CD14-positive monocyte (primary cell): ENCODE results near the gene DNAJC6. TPM values are rescaled to one million over a fixed set of nuclear protein-coding genes. Genes with fewer than 3 reads are reported as not detected.

Source experiments
- DNase-seq, 3 donors: peaks; one replicate each; pipeline ENCODE4 v3.0.0-alpha.2; 2011 to 2022
- H2AFZ ChIP-seq: 2 replicates; pipeline ENCODE4 v1.6.0; 2012; ENCODE audit warnings: mild to moderate bottlenecking, low read depth, low read length, inconsistent platforms; ENCODE audit not compliant: insufficient read depth, poor library complexity, severe bottlenecking
- H3K27ac ChIP-seq, 2 donors: 1 replicate in 1 of 2; 2 replicates in 1 of 2; pipeline ENCODE4 v1.5.1; 2012 to 2013; ENCODE audit warnings: low read length in 2 of 2, control low read depth in 1 of 2, inconsistent platforms in 1 of 2, low read depth in 1 of 2, mild to moderate bottlenecking in 1 of 2
- H3K27me3 ChIP-seq, 2 donors: one replicate each; pipeline versions ENCODE4 v1.6.0 to v1.6.1; 2011 to 2013; ENCODE audit warnings: low read length in 2 of 2; ENCODE audit not compliant: control insufficient read depth in 2 of 2, insufficient read depth in 2 of 2
- H3K36me3 ChIP-seq, 2 donors: replicated peaks in 1 of 2; 1 replicate in 1 of 2; 2 replicates in 1 of 2; pipeline versions ENCODE4 v1.5.1 to v1.6.1; 2012 to 2013; ENCODE audit warnings: low read length in 2 of 2, control low read depth in 1 of 2, inconsistent platforms in 1 of 2, mild to moderate bottlenecking in 1 of 2; ENCODE audit not compliant: insufficient read depth in 2 of 2, control insufficient read depth in 1 of 2
- H3K4me1 ChIP-seq, 2 donors: 1 replicate in 1 of 2; 2 replicates in 1 of 2; pipeline versions ENCODE4 v1.5.1 to v1.6.1; 2012 to 2013; ENCODE audit warnings: low read length in 2 of 2, control low read depth in 1 of 2, inconsistent platforms in 1 of 2, mild to moderate bottlenecking in 1 of 2, moderate library complexity in 1 of 2; ENCODE audit not compliant: insufficient read depth in 2 of 2, control insufficient read depth in 1 of 2
- H3K4me2 ChIP-seq: replicated peaks from 2 replicates; pipeline ENCODE3; 2012; ENCODE audit warnings: low read length, moderate library complexity, mild to moderate bottlenecking; ENCODE audit not compliant: poor library complexity, severe bottlenecking; ENCODE audit errors: extremely low read depth
- H3K4me3 ChIP-seq, 3 experiments: fragments of 200-600 bp in 1 of 3; sonication (generic) in 1 of 3; replicated peaks in 1 of 3; 1 replicate in 2 of 3; 2 replicates in 1 of 3; pipeline ENCODE4 v1.5.1; 2011 to 2013; ENCODE audit warnings: low read length in 3 of 3, mild to moderate bottlenecking in 3 of 3, control low read depth in 2 of 3, low read depth in 2 of 3, inconsistent platforms in 1 of 3, moderate library complexity in 1 of 3
- H3K79me2 ChIP-seq: 2 replicates; pipeline ENCODE4 v1.6.0; 2012; ENCODE audit warnings: mild to moderate bottlenecking, control low read depth, inconsistent platforms, low read length, moderate library complexity; ENCODE audit not compliant: insufficient read depth
- H3K9ac ChIP-seq: 2 replicates; pipeline ENCODE4 v1.6.0; 2017; ENCODE audit warnings: low read length, mild to moderate bottlenecking; ENCODE audit not compliant: insufficient read depth, poor library complexity, severe bottlenecking
- H3K9me3 ChIP-seq, 2 donors: replicated peaks in 1 of 2; 1 replicate in 1 of 2; 2 replicates in 1 of 2; pipeline versions ENCODE4 v1.5.1 to v1.6.1; 2012 to 2013; ENCODE audit warnings: low read length in 2 of 2, control low read depth in 1 of 2; ENCODE audit not compliant: control insufficient read depth in 1 of 2, insufficient read depth in 1 of 2
- H4K20me1 ChIP-seq: 2 replicates; pipeline ENCODE4 v1.6.0; 2012; ENCODE audit warnings: mild to moderate bottlenecking, low read length, control low read depth, moderate library complexity; ENCODE audit not compliant: insufficient read depth
- H3K27ac Mint-ChIP-seq, 7 donors: one replicate each; pipeline ENCODE4 v1.8.0; 2020; ENCODE audit warnings: mild to moderate bottlenecking in 7 of 7, mixed read lengths in 7 of 7, moderate library complexity in 6 of 7, inconsistent platforms in 2 of 7
- H3K27me3 Mint-ChIP-seq, 3 donors: one replicate each; pipeline ENCODE4 v1.8.0; 2021 to 2022; ENCODE audit warnings: low read depth in 3 of 3, mild to moderate bottlenecking in 3 of 3, mixed read lengths in 3 of 3, moderate library complexity in 3 of 3, inconsistent platforms in 1 of 3
- H3K36me3 Mint-ChIP-seq, 2 donors: one replicate each; pipeline ENCODE4 v1.8.0; 2020; ENCODE audit warnings: mixed read lengths in 2 of 2, inconsistent platforms in 1 of 2, mild to moderate bottlenecking in 1 of 2
- H3K4me1 Mint-ChIP-seq: one replicate; pipeline ENCODE4 v1.8.0; 2020; ENCODE audit warnings: mild to moderate bottlenecking, mixed read lengths
- H3K4me3 Mint-ChIP-seq, 2 donors: one replicate each; pipeline ENCODE4 v1.8.0; 2020; ENCODE audit warnings: mild to moderate bottlenecking in 2 of 2, mixed read lengths in 2 of 2, moderate library complexity in 1 of 2
- H3K9me3 Mint-ChIP-seq, 7 donors: one replicate each; pipeline ENCODE4 v1.8.0; 2020 to 2022; ENCODE audit warnings: mixed read lengths in 7 of 7, mild to moderate bottlenecking in 6 of 7, moderate library complexity in 6 of 7, inconsistent platforms in 2 of 7
- CTCF ChIP-seq: fragments of 200-600 bp; IDR thresholded peaks from one replicate; pipeline ENCODE4 v1.8.0; 2022; ENCODE audit warnings: antibody characterized with exemption, mild to moderate bottlenecking
- WGBS: methylation state at CpG from one replicate; pipeline ENCODE4 v1.1.5; 2013; ENCODE audit warnings: missing lambda C conversion rate; ENCODE audit not compliant: insufficient coverage; 5-methylcytosine and 5-hydroxymethylcytosine counted together
- intact Hi-C, 2 donors: fragments of 100-400 bp; cut with micrococcal nuclease; formaldehyde crosslinking; loops; one replicate each; pipeline versions ENCODE4 v1.15.0 to v1.15.1; 2023
- polyA plus RNA-seq, 3 donors: library from polyadenylated mRNA; depleted of rRNA in 1 of 3; unstranded in 2 of 3; stranded (reverse) in 1 of 3; fragments of 300-500 nt in 2 of 3; fragments of >200 nt in 1 of 3; fragmentation: Illumina TruSeq in 2 of 3; gene quantifications; 1 replicate in 2 of 3; 2 replicates in 1 of 3; pipeline ENCODE4 v1.2.3, GENCODE V29; 2012 to 2021

Gene DNAJC6
- polyA plus RNA-seq, 3 donors = 0.05 TPM; not detected in 2

DNA sequence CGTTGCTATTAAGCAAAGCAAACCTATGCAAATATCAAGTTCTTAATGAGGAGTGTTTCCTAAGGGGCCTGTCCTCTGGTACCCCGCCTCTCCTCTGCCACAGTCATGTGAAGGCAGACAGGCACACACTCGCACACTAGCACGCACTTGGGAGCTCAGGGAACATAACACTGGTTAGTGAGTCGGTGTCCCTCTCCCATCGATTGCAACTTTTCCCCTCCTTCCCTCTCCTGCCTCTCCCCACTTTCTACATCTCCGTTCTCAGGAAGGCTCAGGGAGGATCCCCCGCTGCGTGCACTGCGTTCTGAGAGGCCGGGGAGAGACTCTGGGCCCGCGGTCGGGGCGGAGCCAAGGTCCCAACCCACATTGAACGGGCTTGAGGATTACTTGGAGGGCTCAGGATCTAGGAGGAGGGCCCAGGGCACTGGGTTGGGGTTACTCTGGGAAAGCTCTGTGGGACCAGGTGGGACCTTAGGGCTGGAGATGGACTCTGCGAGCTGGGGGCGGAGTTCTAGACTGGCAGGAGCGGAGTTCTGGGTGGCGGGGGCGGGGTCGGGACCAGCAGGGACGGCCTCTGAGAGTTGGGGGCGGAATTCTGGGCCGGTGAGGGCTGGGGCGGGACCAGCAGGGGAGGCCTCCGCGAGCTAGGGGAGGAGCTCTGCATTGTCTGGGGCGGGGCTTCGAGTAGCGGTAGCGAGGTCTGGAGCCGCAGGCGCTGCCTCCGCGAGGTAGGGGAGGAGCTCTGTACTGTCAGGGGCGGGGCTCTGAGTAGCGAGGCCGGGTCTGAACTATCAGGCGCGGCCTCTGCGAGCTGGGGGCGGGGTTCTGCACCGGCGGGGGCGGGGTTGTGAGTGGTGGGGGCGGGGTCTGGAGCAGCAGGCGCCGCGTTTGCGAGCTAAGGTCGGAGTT, 110.6 kb downstream of the DNAJC6 start:
- Histone ChIP-seq H3K9ac (peak overlapping the region; percentile 90), H3K36me3 (peaks cover 0 to under 1% of the 10 kb centered on the region in 2 donors), H3K9me3 (no peaks in the 10 kb centered on the region), H2AFZ (peak overlapping the region; percentile 97), H3K79me2 (peaks cover 40% of the 10 kb centered on the region), H3K27ac (peak overlapping the region; percentile 95 to 100), H3K4me2 (peak overlapping the region; percentile 91), H3K27me3 (no peaks in the 10 kb centered on the region), H3K4me3 (peak overlapping the region; percentile 72 to 89 (median 79)), H3K4me1 (peaks cover 35 to 41% of the 10 kb centered on the region in 2 donors), H4K20me1 (peaks cover 31% of the 10 kb centered on the region)
- no peak for TF ChIP-seq CTCF
- H3K4me3 Mint-ChIP-seq = peak overlapping the region in 1 of 2 donors; percentile 96
- H3K27me3 Mint-ChIP-seq = no peaks in the 10 kb centered on the region
- intact Hi-C loops = loop anchor here (10.0 kb wide), 3 partner anchors 175 to 365 kb away; no protein-coding TSS in a partner anchor
- WGBS = under 1% methylated on average over 32 of the region's 52 CpGs
- H3K9me3 Mint-ChIP-seq = peaks cover 0 to 3% (median 0%) of the 10 kb centered on the region in 7 donors
- peak; percentile 97 for DNase-seq
- H3K27ac Mint-ChIP-seq = peak overlapping the region in 6 of 7 donors; percentile 84 to 97 (median 88)
- H3K36me3 Mint-ChIP-seq = peaks cover 3 to 4% of the 10 kb centered on the region in 2 donors
- H3K4me1 Mint-ChIP-seq = peaks cover 10% of the 10 kb centered on the region

GRCh38 chr1:65420590-65421350, 111.4 kb downstream of the DNAJC6 start, which contains the start of the genes LEPR and LEPROT:
LEPR (plus strand) TSS chr1:65420668; CDS start chr1:65565566, 144,898 bp downstream.
LEPROT (plus strand) TSS chr1:65420668; CDS start chr1:65420725, 57 bp downstream.
- H3K9me3 Mint-ChIP-seq = peaks cover 0 to 3% (median 0%) of the 10 kb centered on the region in 7 donors
- peaks cover 12% of the 10 kb centered on the region in 2 donors for H3K36me3 Mint-ChIP-seq
- no peaks in the 10 kb centered on the region for H3K27me3 Mint-ChIP-seq
- H3K36me3 ChIP-seq = peaks cover 8% of the 10 kb centered on the region in 2 donors
- H3K4me3 Mint-ChIP-seq = peak within 1 kb of the TSS in 1 of 2 donors; percentile 96
- H3K79me2 ChIP-seq = peaks cover 49% of the 10 kb centered on the region
- H3K27ac ChIP-seq = peak within 1 kb of the TSS; percentile 95 to 100
- no peak for TF ChIP-seq CTCF
- H3K9ac ChIP-seq = peak within 1 kb of the TSS; percentile 90
- peak within 1 kb of the TSS; percentile 79 to 99 (median 89) for H3K4me3 ChIP-seq
- H3K4me1 Mint-ChIP-seq = peaks cover 11% of the 10 kb centered on the region
- H3K27ac Mint-ChIP-seq = peak within 1 kb of the TSS in 6 of 7 donors; percentile 84 to 97 (median 88)
- H3K27me3 ChIP-seq = no peaks in the 10 kb centered on the region
- no peaks in the 10 kb centered on the region for H3K9me3 ChIP-seq
- H4K20me1 ChIP-seq = peaks cover 39% of the 10 kb centered on the region
- 0% methylated on average over 44 of the region's 60 CpGs for WGBS
- peaks cover 35 to 41% of the 10 kb centered on the region in 2 donors for H3K4me1 ChIP-seq
- peak within 1 kb of the TSS; percentile 91 for H3K4me2 ChIP-seq
- peak within 1 kb of the TSS; percentile 97 for H2AFZ ChIP-seq
- peak in 2 of 3 donors; percentile 6 to 32 for DNase-seq
- intact Hi-C loops = loop anchor here (10.0 kb wide), 3 partner anchors 176 to 366 kb away; no protein-coding TSS in a partner anchor
